ENCODE results near the gene C1orf35.
A peak's percentile ranks its signal among the peaks of the same experiment; 100 is the strongest.
"Not testable (repeated sequence)": the region's sequence is repeated elsewhere in the genome, so short reads cannot be mapped to it uniquely, and the experiment has no call there.

C1orf35 gene

DNA sequence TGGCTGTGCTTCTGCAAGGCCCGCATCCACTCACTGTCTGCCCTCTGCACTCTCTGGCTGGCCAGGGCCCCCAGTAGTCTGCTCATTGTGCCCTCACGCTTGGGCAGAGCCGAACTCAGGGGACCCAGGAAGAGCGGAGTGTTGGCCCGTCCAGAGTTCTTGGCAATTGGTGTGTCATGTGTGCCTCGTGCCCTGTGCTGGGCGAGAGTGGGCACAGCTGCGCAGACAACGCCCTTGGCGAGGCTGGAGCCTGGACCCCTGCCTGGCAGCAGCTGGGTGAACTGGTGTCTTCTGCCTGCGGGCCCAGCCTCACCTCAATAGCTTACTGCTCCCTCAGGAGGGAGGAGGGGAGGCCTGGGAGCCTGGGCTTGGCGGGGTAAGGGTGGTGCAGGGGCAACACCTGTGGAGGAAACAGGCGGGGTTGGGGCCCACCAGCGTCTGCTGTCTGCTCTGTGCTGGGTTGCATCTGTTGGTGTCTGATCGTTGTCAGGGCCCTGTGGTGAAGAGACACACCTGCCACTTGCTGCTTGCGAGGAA is 39.1 kb upstream of the C1orf35 start:
- no peak for DNase-seq (ENCODE audit: low read depth, low spot score)

DNA sequence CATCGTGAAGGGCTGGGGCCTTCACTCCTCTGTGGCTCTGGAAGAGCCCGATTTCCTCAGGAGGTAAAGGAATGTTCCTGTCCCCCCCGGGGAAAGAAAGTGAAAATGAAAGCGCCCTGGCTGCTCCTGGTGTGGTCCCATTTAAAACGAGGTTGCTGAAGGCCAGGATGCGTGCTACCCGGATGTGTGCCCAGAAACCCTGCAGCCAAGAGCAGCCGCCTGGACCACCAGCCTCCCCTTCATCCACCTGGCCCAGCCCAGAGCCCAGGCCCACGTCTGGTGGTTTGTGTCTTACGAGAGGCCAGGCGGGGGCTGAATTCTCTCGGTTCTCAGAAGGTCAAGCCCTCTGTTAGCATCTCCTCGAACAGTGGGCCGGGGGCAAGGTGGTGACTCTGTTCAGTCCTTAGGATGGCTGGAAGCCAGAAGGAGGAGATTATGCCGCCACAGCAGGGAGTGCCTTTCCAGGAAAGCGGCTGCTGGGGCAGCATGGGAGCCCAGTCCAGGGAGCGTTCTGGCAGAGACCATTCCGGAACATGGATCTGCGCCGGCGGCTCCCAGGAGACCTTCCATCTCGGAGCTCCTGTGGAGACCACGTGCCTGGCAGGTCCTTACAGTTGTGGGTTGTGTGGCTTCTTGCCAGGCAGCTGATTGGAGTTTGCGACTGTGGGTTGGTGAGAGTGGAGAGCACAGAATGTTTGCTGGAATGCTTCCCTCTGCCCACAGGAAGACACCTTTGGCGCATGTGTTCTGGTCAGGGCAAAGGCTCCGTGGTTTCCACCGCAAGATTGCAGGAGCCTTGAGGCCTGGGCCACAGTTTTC is 38.3 kb upstream of the C1orf35 start:
- DNase-seq (ENCODE audit: low read depth, low spot score): no peak

DNA sequence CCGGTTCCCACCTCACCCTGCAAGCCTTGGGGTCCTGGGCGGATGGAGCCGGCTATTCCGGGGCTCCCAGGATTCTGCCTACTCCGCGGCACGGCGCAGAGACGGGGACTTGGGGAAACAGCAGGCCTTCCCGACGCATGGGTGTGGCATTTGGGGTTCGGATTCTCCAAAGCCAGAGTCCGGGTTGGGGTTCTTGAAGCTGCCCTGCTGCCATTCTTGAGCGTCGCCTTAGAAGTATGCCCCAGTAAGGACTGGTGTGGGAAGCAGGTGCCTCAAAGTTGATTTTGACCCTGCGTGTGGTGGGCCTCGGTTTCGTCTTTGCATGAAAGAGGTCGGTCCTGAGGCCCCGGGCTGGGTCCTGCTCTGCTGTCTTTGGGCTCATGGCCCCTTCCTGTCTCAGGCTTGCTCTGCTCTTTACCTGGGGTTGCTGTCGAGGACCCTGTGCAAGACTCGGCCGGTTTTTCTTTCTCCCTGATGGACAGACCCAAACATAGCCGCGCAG is 37.6 kb upstream of the C1orf35 start:
- DNase-seq (ENCODE audit: low read depth, low spot score): no peak

DNA sequence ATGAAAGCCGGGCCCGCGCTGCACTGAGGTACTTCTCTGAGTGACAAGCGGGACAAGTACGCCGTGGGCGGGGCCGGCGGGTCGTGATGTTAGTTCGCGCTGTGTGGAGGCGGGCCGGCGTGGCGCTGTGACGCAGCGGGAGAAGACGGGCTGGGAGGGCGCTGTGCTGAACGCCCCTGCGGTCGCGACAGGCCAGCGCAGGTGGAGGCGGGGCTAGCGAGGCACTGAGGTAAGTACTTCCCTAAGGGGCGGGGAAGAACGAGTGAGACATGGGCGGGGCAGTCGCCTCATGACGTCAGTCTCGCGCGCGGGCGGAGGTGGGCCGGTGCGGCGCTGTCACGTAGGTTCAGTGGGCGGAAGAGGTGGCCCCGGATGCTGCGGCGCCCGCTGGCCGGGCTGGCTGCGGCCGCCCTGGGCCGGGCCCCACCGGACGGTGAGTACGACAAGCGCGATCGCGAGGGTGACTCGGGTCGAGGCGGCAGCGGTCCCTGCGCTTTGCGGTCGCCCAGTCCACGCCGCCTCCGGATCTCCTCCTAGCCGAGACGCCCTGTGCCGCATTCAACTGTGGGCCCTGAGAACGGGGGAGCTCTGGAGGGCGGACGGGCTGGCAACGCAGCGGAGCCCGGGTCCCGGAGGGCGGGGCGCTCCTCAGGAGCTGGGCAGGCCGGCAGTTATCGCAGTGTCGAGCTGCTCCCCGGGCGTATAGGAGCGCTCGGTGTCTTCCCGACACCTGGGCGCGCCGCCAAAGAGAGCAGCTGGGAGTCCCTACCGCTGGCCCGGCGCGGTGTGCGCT is 37.0 kb upstream of the C1orf35 start, which contains the start of gene GUK1:
Gene GUK1, plus strand, starts transcription at position 349 of the 793 bp plus-strand sequence. Its CDS starts 24 bp downstream, at position 373.
- DNase-seq (ENCODE audit: low read depth, low spot score): peak; percentile 100

DNA sequence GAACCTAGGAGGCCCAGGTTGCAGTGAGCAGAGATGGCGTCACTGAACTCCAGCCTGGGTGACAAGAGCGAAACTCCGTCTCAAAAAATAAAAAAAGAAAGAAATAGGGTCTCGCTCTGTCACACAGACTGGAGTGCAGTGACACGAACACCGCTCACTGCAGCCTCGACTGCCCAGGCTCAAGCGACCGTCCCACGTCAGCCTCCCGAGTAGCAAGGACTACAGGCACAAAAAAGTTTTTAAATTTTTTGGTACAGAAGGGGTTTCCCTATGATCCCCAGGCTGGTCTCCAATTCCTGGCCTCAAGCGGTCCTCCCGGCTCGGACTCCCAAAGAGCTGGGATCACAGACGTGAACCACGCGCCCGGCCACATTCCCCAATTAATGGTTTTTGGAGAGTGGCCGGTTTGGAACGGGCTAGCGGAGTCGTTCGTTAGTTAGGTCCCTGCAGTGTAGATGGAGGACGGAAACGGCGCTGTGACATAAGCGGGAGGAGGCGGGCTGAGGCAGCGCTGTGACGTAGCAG is 36.3 kb upstream of the C1orf35 start:
- no peak for DNase-seq (ENCODE audit: low read depth, low spot score)

DNA sequence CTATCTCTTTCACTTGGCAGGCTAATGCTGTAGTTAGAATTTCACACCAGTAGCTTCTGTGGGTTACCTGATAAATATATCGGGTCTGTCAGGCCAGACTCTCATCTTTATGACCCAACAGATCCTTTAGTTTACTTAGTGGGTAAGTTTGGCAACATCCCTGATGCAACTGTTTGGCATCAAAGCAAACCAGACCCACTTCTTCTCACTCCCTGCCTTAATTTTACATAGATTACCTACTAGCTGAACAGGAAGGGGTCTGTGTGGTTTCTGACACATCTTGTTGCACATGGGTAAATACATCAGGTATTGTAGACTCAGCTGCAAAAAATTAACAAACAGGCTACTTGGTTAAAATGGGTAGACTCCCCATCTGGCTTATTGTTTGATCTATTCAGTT is 33.8 kb upstream of the C1orf35 start:
- no peak for DNase-seq (ENCODE audit: low read depth, low spot score)

DNA sequence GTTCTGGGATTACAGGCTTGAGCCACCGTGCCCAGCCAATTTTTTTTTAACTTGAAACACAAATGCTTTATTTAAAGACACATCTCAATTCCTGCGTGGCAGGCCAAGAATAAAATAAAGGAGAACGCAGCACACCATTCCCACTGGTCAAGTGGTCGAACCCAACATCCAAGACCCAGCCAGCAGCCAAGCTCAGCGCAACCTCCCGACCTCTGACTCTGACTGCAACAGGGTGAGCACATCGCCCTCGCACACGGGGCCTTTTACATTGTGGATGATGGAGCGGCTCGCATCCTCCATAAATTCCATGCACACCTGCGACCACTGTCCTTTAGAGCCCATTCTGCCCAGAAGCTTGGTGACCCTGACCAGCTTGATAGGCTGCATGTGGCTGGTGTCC is 31.5 kb upstream of the C1orf35 start:
- DNase-seq (ENCODE audit: low read depth, low spot score): no peak

DNA sequence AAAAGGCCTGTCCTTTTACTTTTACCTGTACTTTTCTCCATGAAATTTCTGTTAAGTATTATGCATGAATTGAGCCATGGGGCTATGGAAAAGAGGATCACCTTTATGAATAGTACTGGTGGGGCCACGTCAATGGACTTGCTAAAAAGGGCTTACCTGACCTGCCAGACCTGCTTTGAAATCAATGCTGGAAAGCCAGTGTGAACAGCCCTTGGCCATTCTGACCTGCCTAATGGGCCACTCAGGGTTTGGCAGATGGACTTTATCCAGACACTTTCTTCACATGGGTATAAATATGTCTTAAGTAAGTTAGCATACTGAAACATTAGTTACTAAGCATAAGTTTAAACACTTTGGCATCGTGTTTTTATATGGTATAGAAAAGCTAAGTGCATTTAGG is 28.6 kb upstream of the C1orf35 start:
- no peak for DNase-seq (ENCODE audit: low read depth, low spot score)

DNA sequence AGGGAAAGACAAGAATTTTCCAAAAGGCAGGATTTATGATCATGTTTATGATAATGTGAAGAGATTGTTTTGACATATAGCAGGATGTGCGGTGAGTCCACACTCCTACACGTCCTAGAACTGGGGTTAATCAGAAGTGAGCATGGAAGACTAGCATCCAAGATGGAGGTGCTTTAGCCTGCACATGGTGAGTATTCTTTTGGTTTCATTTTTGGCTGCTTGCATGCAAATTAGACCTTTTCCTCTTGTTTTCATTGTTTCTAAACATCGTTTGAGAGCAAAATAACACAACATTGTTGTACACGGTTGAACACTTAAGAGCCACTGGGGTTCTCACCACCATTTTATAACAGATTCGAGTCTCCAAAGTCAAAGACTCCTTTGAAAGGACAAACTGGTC is 22.1 kb upstream of the C1orf35 start:
- no peak for DNase-seq (ENCODE audit: low read depth, low spot score)

DNA sequence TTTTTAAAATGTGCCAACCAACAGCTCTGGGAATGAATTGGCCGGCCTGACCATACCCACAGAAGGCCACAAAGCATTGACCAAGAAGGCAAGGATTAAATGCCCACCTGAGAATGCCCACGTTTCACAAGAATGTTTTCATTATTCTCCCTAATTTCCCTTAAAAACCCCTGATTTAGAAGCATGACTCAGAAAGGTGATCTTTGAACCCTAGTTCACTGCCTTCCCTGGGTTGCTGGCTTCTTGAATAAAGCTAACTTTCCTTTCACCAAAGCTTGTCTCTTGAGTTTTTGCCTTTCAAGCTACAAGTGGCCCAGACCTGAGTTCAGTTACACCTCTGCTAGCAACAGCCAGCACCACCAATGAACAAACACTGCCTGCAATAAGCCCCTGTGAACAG is 20.4 kb upstream of the C1orf35 start:
- no peak for DNase-seq (ENCODE audit: low read depth, low spot score)

DNA sequence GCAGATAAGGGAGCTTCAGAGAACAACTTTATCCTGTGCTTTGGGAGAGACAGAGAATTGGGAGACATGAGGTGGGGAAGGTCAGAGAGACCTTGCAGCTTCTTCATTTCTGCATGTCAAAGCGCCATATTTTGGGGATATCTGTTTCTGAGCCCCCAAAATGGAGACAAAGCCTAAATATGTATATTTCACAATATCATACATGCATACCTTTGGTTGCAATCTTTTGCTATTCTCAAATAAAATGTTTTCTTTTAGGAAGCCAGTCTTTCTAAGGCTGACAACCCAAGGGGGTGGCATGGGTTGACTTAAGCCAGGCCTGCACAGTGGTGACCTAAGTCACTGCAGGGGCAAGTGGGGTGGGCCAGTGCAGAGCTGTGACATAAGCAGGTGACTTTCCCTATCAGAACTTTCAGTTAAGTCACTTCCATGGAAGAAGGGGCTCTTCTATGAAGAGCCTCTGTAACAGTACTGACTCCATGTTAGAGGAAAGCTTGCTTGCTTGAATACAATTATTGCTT is 19.9 kb upstream of the C1orf35 start:
- DNase-seq (ENCODE audit: low read depth, low spot score): no peak

DNA sequence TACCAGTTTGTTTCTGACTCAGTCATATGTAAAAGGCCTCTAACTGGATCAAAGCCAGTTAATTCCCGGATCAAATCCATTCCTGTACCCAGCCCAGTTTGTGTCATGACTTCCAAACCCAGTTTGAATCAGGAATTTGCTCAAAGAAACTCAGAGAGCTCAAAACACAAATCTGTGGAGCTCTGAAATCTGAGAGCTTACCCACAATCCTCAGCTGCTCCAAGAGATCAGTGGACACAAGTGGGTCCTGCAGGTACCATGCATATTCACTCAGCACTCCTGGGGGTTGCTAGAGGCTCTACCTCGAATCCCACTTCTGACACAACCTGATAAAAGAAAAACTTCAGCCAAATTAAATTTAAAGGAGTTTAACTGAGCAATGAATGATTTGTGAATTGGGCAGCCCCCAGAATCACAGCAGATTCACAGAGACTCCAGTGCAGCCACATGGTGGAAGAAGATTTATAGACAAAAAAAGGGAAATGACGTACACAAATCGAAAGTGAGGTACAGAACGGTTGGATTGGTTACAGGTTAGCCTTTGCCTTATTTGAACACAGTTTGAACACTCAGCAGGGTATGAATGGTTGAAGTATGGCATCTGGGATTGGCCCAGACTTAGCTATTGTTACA is 17.8 kb upstream of the C1orf35 start:
- DNase-seq (ENCODE audit: low read depth, low spot score): no peak

DNA sequence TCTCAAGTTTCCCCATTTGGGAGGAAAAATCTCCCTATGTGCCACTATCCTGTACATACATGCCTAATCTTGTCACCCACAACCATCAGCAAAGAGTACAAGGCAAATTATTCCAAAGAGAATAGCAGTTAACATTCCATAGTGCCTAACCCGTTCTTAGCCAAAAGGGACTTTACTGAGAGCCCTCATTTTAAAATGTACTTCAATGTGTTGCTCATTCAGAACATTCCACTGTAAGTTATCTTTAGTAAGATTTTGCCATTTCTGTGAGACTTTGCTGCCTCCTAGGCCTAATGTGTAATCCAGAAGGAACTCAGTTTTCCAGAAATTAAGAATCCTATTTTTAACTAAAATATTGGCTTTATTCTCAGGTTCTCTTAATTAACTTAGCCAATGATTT is 17.2 kb upstream of the C1orf35 start:
- DNase-seq (ENCODE audit: low read depth, low spot score): no peak

DNA sequence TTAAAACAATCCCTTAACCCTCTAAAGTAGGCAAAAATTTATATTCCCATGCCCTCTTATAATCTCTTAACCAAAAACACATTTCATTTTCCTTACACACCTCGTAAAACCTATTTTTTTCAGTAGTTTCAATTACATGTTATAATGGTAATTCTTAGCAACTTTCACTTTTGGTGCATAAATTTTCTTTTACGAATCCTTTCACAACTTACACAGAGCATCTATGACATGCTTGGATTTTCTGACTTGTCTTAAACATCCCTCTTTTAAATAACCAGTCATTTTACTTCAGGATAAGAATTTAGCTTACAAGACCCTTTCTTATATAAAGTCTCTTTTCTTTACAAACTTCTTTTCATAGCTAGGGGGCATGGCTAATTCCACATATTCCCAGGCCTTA is 14.9 kb upstream of the C1orf35 start:
- DNase-seq (ENCODE audit: low read depth, low spot score): no peak

DNA sequence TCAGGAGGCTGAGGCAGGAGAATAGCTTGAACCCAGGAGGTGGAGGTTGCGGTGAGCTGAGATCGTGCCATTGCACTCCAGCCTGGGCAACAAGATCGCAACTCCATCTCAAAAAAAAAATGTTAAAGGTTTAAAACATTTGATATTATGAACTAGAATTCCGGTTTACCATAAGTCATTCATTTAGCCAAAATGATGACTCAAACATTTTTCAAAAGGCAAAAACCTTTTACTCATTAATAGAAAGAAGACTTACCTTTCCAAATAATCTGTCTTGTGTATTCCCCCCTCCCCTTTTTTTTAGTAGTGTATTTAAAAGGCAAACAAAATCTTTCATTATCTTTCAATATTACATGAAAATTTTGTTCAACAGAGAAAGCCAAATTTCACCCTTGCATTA is 14.2 kb upstream of the C1orf35 start:
- no peak for DNase-seq (ENCODE audit: low read depth, low spot score)

DNA sequence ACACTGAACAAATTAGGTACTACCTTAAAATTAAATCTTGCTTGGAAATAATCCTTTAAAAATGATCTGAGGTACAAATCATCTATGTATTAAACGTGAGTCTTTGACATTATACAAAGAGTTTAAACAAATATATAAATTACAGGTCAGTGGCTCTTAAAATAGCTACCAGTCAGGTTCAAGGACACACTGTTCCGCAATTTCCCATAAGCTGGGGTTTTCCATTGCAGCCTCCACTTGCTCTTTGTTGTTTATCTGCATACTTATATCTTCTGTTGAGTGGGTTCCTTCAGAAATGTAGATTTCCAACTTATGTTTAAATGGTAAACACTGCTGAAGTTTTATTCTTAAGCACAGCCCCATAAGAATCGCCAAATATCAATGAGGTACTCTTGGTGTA is 11.7 kb upstream of the C1orf35 start:
- no peak for DNase-seq (ENCODE audit: low read depth, low spot score)

DNA sequence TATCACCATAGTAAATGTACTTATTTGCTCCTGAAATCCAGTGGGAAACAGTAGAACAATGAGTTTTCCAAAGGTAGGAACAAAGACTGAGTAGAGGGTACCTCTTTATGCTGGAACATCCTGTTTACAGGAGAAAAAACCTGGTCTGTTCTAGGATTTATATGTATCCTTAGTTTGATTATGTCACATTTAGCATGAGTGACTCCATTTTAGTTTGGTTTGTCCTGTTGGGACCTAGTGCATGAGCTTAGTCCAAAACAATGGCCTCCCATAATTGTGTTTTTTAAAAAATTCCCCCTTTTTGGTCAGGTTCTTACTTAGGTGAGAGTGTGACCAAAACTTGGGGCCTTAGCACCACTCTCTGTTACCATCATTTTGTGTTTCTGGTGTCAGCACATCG is 9.5 kb upstream of the C1orf35 start:
- DNase-seq (ENCODE audit: low read depth, low spot score): no peak

DNA sequence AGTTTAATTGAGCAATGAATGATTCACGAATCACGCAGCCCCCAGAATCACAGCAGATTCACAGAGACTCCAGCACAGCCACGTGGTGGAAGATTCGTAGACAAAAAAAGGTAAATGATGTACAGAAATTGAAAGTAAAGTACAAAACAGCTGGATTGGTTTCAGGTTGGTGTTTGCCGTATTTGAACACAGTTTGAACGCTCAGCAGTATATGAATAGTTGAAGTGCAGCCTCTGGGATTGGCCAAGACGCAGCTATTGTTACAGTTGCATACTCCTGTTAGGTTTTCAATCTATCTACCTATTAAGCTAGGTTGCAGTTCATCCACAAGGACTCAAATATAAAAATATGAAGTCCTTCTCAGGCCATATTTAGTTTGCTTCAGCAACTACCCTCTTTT is 9.0 kb upstream of the C1orf35 start:
- DNase-seq (ENCODE audit: low read depth, low spot score): no peak

DNA sequence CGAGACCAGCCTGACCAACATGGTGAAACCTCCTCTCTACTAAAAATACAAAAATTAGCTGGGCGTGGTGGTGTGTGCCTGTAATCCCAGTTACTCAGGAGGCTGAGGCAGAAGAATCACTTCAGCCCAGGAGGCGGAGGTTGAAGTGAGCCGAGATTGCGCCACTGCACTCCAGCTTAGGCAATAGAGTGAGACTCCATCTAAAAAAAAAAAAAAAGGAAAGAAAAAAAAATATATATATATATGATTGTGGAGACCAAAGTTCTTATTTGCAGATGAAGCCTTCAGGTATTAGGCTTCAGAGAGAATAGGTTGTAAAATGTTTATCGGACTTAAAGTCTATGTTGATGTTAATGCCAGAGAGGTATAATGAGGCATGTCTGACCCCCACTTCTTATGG is 8.2 kb upstream of the C1orf35 start:
- DNase-seq (ENCODE audit: low read depth, low spot score): not testable (repeated sequence)

DNA sequence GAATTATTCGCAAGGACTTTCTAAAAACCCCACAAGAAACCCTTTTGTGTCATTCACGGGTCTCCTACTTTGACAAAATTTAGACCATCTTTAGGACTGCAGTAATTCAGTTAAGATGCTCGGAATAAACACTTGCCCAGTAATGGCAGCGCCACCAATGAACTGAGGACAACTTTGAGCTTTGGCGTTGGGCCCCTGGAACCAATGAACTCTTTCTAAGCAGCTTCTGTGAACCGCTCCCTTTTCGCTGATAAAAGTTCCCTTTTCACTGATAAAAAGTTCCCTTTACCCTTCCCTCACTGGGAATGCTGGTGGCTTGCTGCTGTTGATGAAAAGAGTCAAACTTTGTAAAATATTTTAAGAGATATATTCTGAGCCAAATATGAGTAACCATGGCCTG is 7.4 kb upstream of the C1orf35 start:
- DNase-seq (ENCODE audit: low read depth, low spot score): no peak

DNA sequence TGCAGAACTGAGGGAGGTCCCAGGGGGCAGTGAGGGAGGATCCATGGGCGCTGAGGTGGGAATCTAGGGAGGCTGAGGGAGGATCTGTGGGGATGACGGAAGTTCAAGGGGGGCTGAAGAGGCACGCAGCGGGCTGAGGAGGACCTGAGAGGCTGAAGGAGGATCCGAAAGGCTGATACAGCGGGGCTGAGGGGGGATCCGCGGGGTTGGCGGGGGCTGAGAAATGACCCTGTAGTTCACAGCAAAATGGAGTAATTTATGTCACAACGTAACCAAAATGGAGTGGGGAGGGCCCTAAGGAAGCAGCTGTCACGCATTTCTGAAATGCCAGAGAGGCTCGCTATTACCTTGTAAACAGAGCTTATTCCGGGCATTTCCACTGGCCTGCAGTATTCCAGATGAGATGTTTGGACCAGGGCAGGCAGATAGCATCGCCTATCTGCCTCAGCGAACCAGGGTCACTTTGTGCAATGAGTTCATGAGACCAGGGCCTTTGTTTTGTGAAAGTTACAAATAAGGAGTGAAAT is 6.9 kb upstream of the C1orf35 start:
- DNase-seq (ENCODE audit: low read depth, low spot score): no peak

All from activated naive CD8-positive, alpha-beta T cell treated with anti-CD3 and anti-CD28 coated beads, Interleukin-2, amount 50 U/mL, for 16 hours (primary cell).